ENCODE data around the gene KCNH1. TPM values are rescaled to one million over a fixed set of nuclear protein-coding genes. Genes with fewer than 3 reads are reported as not detected.

The KCNH1 gene
- polyA plus RNA-seq, 1 donor from 2014 or later, result 3.9 TPM

- H4K20me1 ChIP-seq (ENCODE audit: insufficient read depth), result no peaks in the 10 kb centered on the region
- no peak for TF ChIP-seq MXI1 (conservative IDR thresholded peaks at IDR 0.05; ENCODE audit: poor library complexity, severe bottlenecking)
- no peak for TF ChIP-seq REST (IDR thresholded peaks at IDR 0.05; ENCODE audit: borderline replicate concordance)
- TF ChIP-seq POLR2AphosphoS5 (IDR thresholded peaks at IDR 0.05), result no peak
- no peak for TF ChIP-seq EP300 (conservative IDR thresholded peaks at IDR 0.05; ENCODE audit: poor library complexity, severe bottlenecking)
- TF ChIP-seq CTCF (IDR thresholded peaks at IDR 0.05; ENCODE audit: poor library complexity, severe bottlenecking), result no peak
- TF ChIP-seq RAD21 (conservative IDR thresholded peaks at IDR 0.05), result no peak
- no peak for TF ChIP-seq TAF1 (IDR thresholded peaks at IDR 0.05; ENCODE audit: low read depth)
- no peak for TF ChIP-seq EZH2 (IDR thresholded peaks at IDR 0.05; ENCODE audit: borderline replicate concordance, insufficient read depth, low read length, poor library complexity, severe bottlenecking)
- TF ChIP-seq SMC3 (conservative IDR thresholded peaks at IDR 0.05; ENCODE audit: poor library complexity), result no peak
Measured at GRCh38 chr1:211092955-211093354, 41.0 kb downstream of the KCNH1 start.

GRCh38 chr1:211091867-211092266, 42.1 kb downstream of the KCNH1 start:
- Histone ChIP-seq H2AFZ (ENCODE audit: low read depth, low read length) (no peak overlapping the region), H3K27ac (ENCODE audit: low read length) (no peak overlapping the region), H3F3A (ENCODE audit: insufficient read depth, low read length, poor library complexity, severe bottlenecking) (no peaks in the 10 kb centered on the region), H3K79me2 (replicated peaks; ENCODE audit: insufficient read depth, low read length) (no peaks in the 10 kb centered on the region), H3K9me3 (ENCODE audit: low read length) (no peaks in the 10 kb centered on the region), H3K27me3 (ENCODE audit: insufficient read depth, low read depth, low read length) (no peaks in the 10 kb centered on the region), H4K20me1 (ENCODE audit: insufficient read depth) (no peaks in the 10 kb centered on the region), H3K4me2 (ENCODE audit: low read length) (no peak overlapping the region), H3K9me2 (ENCODE audit: insufficient read depth, low read length) (peaks cover 3% of the 10 kb centered on the region), H3K36me3 (ENCODE audit: insufficient read depth, low read length) (no peaks in the 10 kb centered on the region), H3K4me3 (ENCODE audit: low read length) (no peak overlapping the region), H3K9ac (ENCODE audit: low read length) (no peak overlapping the region)
- TF ChIP-seq REST (IDR thresholded peaks at IDR 0.05; ENCODE audit: borderline replicate concordance) (no peak), POLR2AphosphoS5 (IDR thresholded peaks at IDR 0.05) (no peak), EZH2 (IDR thresholded peaks at IDR 0.05; ENCODE audit: borderline replicate concordance, insufficient read depth, low read length, poor library complexity, severe bottlenecking) (no peak), EP300 (conservative IDR thresholded peaks at IDR 0.05; ENCODE audit: poor library complexity, severe bottlenecking) (no peak), TAF1 (IDR thresholded peaks at IDR 0.05; ENCODE audit: low read depth) (no peak)

More at GRCh38 chr1:211092955-211093354, 41.0 kb downstream of the KCNH1 start:
- no peak overlapping the region for H3K4me3 ChIP-seq (ENCODE audit: low read length)
- no peak overlapping the region for H3K4me2 ChIP-seq (ENCODE audit: low read length)
- no peaks in the 10 kb centered on the region for H3K9me3 ChIP-seq (ENCODE audit: low read length)
- no peaks in the 10 kb centered on the region for H3K36me3 ChIP-seq (ENCODE audit: insufficient read depth, low read length)
- no peak overlapping the region for H3K27ac ChIP-seq (ENCODE audit: low read length)
- H3F3A ChIP-seq (ENCODE audit: insufficient read depth, low read length, poor library complexity, severe bottlenecking), result no peaks in the 10 kb centered on the region
- no peak overlapping the region for H2AFZ ChIP-seq (ENCODE audit: low read depth, low read length)
- no peaks in the 10 kb centered on the region for H3K27me3 ChIP-seq (ENCODE audit: insufficient read depth, low read depth, low read length)
- no peaks in the 10 kb centered on the region for H3K79me2 ChIP-seq (replicated peaks; ENCODE audit: insufficient read depth, low read length)
- H3K9ac ChIP-seq (ENCODE audit: low read length), result no peak overlapping the region
- peaks cover 3% of the 10 kb centered on the region for H3K9me2 ChIP-seq (ENCODE audit: insufficient read depth, low read length)

Data from neural cell (in vitro differentiated cells).